ENCODE results near the gene PCDHGA3. TPM values are rescaled to one million over a fixed set of nuclear protein-coding genes. Genes with fewer than 3 reads are reported as not detected.

The PCDHGA3 gene
- total and polyA plus RNA-seq, 9 of the 15 experiments (the other 6 are each of a cell fraction or from before 2014, with no cell fraction given): 0.13 to 0.28 (median 0.18) TPM; not detected in 2

DNA sequence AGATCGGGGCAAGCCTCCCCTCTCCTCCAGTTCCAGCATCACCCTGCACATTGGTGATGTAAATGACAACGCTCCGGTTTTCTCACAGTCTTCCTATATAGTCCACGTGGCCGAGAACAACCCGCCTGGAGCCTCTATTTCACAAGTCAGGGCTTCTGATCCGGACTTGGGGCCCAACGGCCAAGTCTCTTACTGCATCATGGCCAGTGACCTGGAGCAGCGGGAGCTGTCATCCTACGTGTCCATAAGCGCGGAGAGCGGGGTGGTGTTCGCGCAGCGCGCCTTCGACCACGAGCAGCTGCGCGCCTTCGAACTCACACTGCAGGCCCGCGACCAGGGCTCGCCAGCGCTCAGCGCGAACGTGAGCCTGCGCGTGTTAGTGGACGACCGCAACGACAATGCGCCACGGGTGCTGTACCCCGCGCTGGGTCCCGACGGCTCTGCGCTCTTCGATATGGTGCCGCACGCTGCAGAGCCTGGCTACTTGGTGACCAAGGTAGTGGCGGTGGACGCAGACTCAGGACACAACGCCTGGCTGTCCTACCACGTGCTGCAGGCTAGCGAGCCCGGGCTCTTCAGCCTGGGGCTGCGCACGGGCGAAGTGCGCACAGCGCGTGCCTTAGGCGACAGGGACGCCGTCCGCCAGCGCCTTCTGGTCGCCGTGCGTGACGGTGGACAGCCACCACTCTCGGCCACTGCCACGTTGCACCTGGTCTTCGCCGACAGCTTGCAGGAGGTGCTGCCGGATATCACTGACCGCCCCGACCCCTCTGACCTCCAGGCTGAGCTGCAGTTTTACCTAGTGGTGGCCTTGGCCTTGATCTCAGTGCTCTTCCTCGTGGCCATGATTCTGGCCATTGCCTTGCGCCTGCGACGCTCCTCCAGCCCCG, 45.8 kb downstream of the PCDHGA3 start (continued):
- TF ChIP-seq, protein P1, sequence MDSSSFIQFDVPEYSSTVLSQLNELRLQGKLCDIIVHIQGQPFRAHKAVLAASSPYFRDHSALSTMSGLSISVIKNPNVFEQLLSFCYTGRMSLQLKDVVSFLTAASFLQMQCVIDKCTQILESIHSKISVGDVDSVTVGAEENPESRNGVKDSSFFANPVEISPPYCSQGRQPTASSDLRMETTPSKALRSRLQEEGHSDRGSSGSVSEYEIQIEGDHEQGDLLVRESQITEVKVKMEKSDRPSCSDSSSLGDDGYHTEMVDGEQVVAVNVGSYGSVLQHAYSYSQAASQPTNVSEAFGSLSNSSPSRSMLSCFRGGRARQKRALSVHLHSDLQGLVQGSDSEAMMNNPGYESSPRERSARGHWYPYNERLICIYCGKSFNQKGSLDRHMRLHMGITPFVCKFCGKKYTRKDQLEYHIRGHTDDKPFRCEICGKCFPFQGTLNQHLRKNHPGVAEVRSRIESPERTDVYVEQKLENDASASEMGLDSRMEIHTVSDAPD (CRISPR knock-in tag; IDR thresholded peaks at IDR 0.05): no peak
- TF ChIP-seq NCOA4 (IDR thresholded peaks at IDR 0.05; ENCODE audit: partially characterized antibody) (no peak), KLF6 (CRISPR knock-in tag; IDR thresholded peaks at IDR 0.05; ENCODE audit: borderline replicate concordance) (no peak)

DNA sequence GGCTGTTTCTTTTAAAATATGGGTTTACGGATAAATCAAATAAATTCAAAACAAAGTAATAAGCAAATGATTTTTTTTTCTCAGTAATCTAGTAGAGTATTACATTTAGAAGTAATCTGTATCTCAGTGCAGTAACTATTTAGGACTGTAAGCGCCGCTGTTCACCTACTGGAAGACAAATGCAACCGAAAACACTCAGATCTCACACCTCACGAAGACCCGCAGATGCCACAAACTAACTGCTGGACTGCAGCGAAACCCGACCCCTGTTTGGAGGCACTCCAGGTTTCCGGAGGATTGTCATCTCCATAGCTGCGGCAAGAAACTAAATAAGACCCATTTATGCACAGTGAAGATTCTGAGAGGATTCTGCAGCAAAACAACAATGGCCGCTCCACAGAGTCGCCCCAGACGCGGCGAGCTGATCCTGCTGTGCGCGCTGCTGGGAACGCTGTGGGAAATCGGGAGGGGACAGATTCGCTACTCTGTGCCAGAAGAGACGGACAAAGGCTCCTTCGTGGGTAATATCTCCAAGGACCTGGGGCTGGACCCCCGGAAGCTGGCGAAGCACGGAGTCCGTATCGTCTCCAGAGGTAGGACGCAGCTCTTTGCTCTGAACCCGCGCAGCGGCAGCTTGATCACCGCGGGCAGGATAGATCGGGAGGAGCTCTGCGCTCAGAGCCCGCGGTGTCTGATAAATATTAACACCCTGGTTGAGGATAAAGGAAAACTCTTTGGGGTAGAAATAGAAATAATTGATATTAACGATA, 49.0 kb downstream of the PCDHGA3 start, which contains the start of gene PCDHGA8:
TSS of gene PCDHGA8 (plus strand) at position 205 of the 770 bp plus-strand sequence. CDS start at position 386, 181 bp downstream.
- Histone ChIP-seq H3K9ac (ENCODE audit: insufficient read depth in 1 of 2, low read depth in 2 of 2, low read length in 2 of 2) (no peak within 1 kb of the TSS), H3K9me3 (replicated peaks; ENCODE audit: control insufficient read depth, insufficient read depth, low read depth, low read length) (no peaks in the 10 kb centered on the region), H2AFZ (ENCODE audit: low read depth, low read length) (peak within 1 kb of the TSS; percentile 41; the same call in 1 of the 2 replicates), H3K27ac (ENCODE audit: extremely low read depth, low read depth, low read length) (no peak within 1 kb of the TSS), H3K36me3 (ENCODE audit: control insufficient read depth, insufficient read depth, low read length) (no peaks in the 10 kb centered on the region), H3K9me1 (ENCODE audit: control insufficient read depth, insufficient read depth, low read length) (no peaks in the 10 kb centered on the region), H3K4me3 (peak within 1 kb of the TSS; percentile 2; the same call in 1 of the 2 replicates), H3K79me2 (ENCODE audit: control insufficient read depth, insufficient read depth, low read length) (no peaks in the 10 kb centered on the region), H3K4me2 (ENCODE audit: insufficient read depth, low read length) (peak within 1 kb of the TSS; percentile 23; the same call in 1 of the 2 replicates), H3K27me3 (ENCODE audit: control insufficient read depth in 2 of 2, insufficient read depth in 2 of 2, low read length in 2 of 2) (peaks cover 0 to 31% of the 10 kb centered on the region in 2 experiments; a peak in 3 of 5 replicates), H3K4me1 (replicated peaks in 1 of 2; ENCODE audit: control insufficient read depth in 2 of 2, insufficient read depth in 2 of 2, low read length in 2 of 2) (peaks cover 0 to 13% of the 10 kb centered on the region in 2 experiments; a peak in 1 of 5 replicates), H4K20me1 (replicated peaks; ENCODE audit: control insufficient read depth, insufficient read depth, low read length) (no peaks in the 10 kb centered on the region)
- intact Hi-C loops (cut with micrococcal nuclease) (no loop called here), in situ Hi-C loops (cut with MboI) (no loop called here)
- WGBS (ENCODE audit: insufficient coverage, low coverage, missing lambda C conversion rate): 31% methylated on average over 35 of the region's 38 CpGs
- peak; percentile 78 for ATAC-seq
- BruUV-seq (replicated peaks): no TSS peak
- ChIA-PET POLR2A (interaction anchor here (0.7 kb wide), 1 partner anchor 524 kb away, joined by 3 read pairs; no protein-coding TSS in a partner anchor), CTCF (ENCODE audit: low intra/inter-chr PET ratio) (interaction anchor here (1.3 kb wide), 1 partner anchor 172 kb away, joined by 3 read pairs; no protein-coding TSS in a partner anchor)
- FAIRE-seq: peak; percentile 59
- DNase-seq (ENCODE audit: extremely low read depth in 1 of 4, low spot score in 3 of 4): peak in 1 of 4 experiments; percentile 24
- TF ChIP-seq YY1 (IDR thresholded peaks at IDR 0.05; ENCODE audit: borderline replicate concordance in 1 of 3, control insufficient read depth in 1 of 3, extremely low read depth in 1 of 3, insufficient read depth in 3 of 3, insufficient read length in 1 of 3, insufficient replicate concordance in 2 of 3, low read depth in 1 of 3, low read length in 2 of 3): peak in 1 of 3 experiments; percentile 56
- TF ChIP-seq BRD4 (IDR thresholded peaks at IDR 0.05): no peak
- TF ChIP-seq CBX3 (IDR thresholded peaks at IDR 0.05; ENCODE audit: borderline replicate concordance in 1 of 2, low read length in 2 of 2): peak in 1 of 2 experiments; percentile 68; a peak in 1 of 3 replicates
- TF ChIP-seq EZH2 (IDR thresholded peaks at IDR 0.05; ENCODE audit: borderline replicate concordance, low read depth, low read length): no peak
- no peak for TF ChIP-seq ZNF354B (CRISPR knock-in tag; IDR thresholded peaks at IDR 0.05)
- TF ChIP-seq, protein P2, sequence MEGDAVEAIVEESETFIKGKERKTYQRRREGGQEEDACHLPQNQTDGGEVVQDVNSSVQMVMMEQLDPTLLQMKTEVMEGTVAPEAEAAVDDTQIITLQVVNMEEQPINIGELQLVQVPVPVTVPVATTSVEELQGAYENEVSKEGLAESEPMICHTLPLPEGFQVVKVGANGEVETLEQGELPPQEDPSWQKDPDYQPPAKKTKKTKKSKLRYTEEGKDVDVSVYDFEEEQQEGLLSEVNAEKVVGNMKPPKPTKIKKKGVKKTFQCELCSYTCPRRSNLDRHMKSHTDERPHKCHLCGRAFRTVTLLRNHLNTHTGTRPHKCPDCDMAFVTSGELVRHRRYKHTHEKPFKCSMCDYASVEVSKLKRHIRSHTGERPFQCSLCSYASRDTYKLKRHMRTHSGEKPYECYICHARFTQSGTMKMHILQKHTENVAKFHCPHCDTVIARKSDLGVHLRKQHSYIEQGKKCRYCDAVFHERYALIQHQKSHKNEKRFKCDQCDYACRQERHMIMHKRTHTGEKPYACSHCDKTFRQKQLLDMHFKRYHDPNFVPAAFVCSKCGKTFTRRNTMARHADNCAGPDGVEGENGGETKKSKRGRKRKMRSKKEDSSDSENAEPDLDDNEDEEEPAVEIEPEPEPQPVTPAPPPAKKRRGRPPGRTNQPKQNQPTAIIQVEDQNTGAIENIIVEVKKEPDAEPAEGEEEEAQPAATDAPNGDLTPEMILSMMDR (IDR thresholded peaks at IDR 0.05 in 2 of 3, conservative IDR thresholded peaks at IDR 0.05 in 1 of 3; ENCODE audit: insufficient read depth in 2 of 3, low read depth in 1 of 3, low read length in 3 of 3): peak; percentile 43 to 51 (median 50); a peak in 5 of 6 replicates
- peak; percentile 93 for TF ChIP-seq L3MBTL2 (IDR thresholded peaks at IDR 0.05)
- peak; percentile 21 to 35; a peak in 3 of 4 replicates for TF ChIP-seq RAD21 (CRISPR knock-in tag; conservative IDR thresholded peaks at IDR 0.05 in 1 of 2, IDR thresholded peaks at IDR 0.05 in 1 of 2)
- TF ChIP-seq ZBTB17 (CRISPR knock-in tag; IDR thresholded peaks at IDR 0.05): peak; percentile 19; the same call in 1 of the 2 replicates
